Stimulated activated CD8-positive, alpha-beta memory T cell treated with anti-CD3 and anti-CD28 coated beads, Interleukin-7, amount 100 ng/mL, for 1 hour (primary cell): Measurements from ENCODE around the gene SHQ1.

Experiments used
- DNase-seq, 2 donors: peaks; one replicate each; pipeline ENCODE4 v3.0.0-alpha.2; 2020; ENCODE audit warnings: low read depth in 2 of 2

The SHQ1 gene

GRCh38 chr3:72847751-72848702 lies at the start of gene SHQ1:
SHQ1 (minus strand) TSS chr3:72848445; CDS start chr3:72848340, 105 bp downstream.
- DNase-seq, result peak; percentile 88 to 91

DNA sequence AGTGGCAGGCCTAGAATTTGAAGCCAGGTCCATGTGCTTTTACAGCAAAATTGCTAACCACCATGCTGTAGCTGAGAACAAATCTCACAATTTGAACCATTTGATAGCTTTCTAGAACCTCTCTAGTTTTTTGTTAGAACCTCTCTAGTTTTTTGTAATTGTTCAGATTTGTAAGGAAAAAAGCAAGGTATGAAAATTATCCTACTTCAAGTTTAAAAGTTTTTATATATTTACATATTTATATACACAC lies 49.4 kb upstream of the SHQ1 start:
- no peak for DNase-seq

- DNase-seq, result no peak
These were observed 48.9 kb upstream of the SHQ1 start for GRCh38 chr3:72896996-72897757.

GRCh38 chr3:72894976-72895552 lies 46.8 kb upstream of the SHQ1 start:
- no peak for DNase-seq

GRCh38 chr3:72892870-72893269 lies 44.6 kb upstream of the SHQ1 start:
- no peak for DNase-seq

DNA sequence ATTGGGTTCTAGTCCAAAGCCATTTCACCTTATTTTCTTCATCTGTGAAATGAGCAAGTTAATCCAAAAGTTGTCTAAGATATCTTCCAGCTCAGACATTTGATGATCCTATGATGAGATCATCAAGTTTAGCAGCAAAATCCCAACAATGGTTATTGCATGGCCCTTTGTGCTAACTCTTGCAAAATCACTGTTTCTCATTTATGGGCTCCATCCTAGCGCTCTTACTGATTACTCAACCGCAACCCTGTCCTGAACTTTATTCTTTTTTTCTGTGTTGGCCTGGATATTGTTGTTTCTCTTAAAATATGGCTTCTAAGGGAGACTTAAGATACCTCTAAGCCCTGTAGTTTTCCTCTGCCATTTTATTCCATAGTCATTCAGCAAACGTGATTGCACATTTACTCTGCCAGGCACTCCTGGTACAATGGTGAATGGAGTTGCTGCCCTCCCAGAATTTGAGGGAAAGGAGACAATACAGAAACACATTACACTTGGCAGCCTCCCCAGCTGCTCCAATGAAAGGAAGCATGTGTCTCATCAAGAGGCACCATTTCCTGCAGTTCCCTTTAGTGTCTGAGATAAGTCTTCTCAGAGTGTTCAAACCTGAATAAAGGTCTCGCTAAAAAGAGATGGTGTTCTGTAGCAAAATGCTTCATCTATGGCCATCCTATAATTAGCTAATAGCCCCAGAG lies 44.0 kb upstream of the SHQ1 start:
- DNase-seq, result no peak

DNA sequence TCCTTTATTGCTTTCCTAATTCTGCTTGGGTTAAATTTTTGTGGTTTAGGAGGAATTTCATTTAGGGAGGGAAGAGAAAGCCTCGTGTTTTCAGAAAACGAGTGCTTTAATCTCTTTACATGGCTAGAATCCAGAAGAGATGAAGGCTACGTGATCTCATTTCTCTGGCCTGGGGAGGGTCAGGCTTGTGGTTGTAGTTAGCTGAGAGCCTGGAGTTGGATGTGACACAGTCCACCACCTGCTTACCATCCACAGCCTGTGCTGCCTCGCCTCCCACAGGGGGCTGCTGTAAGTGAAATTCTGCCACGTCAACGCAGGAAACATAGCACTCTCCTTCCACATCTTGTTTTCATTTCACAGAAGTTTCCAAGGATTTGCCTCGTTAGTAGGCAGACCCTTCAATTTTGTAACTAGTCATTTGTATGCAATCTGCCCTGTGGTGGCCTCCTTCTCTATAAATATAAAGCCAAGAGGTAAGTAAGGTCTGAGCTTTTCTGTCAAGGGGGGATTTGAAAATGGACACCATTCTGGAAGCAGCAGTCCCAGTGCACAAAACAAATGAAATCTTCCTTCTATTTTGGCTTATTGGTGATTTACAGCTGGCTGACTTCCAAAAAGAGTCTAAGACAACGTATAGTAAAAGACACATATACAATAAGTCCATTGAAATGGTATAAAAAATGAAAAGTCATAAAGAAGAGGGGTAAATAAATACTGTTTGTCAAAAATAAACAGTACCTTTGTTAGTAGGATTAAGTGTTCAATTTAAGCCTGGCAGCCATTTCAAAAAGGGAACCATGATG lies 43.0 kb upstream of the SHQ1 start:
- no peak for DNase-seq

- no peak for DNase-seq
These were observed 42.1 kb upstream of the SHQ1 start for GRCh38 chr3:72890166-72890925.

GRCh38 chr3:72889310-72890165 lies 41.3 kb upstream of the SHQ1 start:
- no peak for DNase-seq

DNA sequence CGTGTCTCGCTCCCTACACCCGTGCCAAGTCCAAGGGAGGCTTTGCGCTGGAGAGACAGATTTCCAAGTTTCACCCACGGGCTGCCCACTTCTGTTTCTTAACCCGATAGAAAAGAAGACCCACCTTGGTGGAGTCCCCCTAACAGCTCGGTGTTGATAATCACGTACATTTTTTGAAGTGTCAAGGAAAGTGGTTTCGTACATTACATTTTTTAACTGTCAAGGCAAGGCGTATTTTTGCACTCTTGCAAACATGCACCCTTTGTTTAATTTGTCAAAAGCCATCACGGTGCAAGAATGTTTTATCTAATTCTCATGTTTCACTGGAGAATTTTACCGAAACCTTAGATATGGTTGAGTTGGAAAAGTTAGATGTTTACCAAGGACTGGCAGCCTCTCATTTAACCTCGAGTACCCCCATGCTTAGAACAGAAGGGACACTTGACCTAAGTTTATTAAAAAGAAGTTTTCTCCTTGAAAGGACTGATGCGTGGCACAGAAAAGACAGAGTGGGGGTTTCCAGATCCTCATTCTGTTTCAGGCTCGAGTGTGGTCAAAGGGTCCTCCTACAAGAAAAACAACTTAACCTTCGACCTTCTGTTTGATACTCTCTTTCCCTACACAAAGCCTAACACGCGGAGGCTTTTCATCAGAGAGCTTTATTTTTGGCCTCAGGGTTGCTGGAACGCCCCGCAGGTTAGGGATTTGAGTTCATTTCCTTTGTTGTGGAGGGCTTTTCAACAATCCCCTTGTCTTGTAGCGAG lies 40.5 kb upstream of the SHQ1 start:
- DNase-seq, result no peak

GRCh38 chr3:72887705-72888545 lies 39.7 kb upstream of the SHQ1 start, which contains the start of gene GXYLT2:
GXYLT2 (plus strand) TSS chr3:72888046; CDS start chr3:72888234, 188 bp downstream.
- DNase-seq, result no peak

DNA sequence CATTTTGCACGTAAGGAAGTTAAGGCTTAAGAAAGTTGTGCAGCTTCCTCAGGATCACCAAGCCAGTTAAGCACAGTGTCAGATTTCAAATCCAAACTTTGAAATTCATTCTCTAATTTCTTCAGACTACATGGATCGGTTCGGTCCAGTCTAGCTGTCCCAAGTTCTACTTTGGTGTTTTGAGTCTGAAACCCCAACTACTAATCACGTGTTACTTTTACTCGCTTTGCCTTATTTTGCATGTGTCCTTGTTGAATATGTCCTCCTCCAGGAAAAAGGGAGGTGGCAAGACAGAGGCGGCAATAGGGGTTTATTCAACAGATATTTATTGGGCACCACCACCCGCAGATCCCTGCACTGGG lies 39.1 kb upstream of the SHQ1 start:
- no peak for DNase-seq

- no peak for DNase-seq
These were observed 23.9 kb upstream of the SHQ1 start for GRCh38 chr3:72872183-72872582.

- DNase-seq, result no peak
These were observed 14.3 kb upstream of the SHQ1 start for GRCh38 chr3:72862314-72863090.

DNA sequence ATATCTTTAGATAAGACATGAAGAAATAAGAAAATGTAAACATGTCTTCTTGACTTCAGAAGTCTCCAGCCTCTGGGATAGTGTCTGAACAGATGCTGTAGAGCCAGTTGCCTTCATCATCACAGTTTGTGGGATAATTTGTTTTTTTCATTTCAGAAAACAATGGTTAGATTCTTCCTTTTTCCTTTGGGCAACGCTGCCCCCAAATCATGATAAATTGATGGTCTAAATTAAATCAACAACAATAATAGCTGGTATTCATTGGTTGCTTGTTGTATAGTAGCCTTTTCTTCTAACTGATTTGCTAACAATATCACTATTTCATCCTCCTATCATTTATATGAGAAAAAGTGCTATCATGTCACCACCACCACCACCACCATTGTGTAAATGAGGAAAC lies 12.6 kb upstream of the SHQ1 start:
- DNase-seq, result no peak

DNA sequence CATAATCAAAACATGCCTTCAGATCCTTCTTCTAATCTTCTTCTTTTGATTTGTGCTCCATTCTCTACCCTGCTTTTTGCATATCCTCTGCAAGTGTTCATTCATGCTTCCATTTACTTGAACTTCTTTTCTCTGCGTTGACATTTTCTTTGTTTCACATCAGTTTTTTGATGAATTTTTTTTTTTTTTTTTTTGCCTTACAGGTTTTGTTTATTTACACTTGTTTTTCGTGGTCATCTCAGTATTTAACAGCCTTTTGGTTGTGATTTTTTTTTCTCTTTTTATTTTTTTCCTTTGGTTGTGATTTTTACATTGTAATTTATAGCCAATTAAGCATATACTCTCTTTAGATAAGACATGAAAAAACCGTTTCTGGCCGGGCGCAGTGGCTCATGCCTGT lies 11.8 kb upstream of the SHQ1 start:
- DNase-seq, result no peak

DNA sequence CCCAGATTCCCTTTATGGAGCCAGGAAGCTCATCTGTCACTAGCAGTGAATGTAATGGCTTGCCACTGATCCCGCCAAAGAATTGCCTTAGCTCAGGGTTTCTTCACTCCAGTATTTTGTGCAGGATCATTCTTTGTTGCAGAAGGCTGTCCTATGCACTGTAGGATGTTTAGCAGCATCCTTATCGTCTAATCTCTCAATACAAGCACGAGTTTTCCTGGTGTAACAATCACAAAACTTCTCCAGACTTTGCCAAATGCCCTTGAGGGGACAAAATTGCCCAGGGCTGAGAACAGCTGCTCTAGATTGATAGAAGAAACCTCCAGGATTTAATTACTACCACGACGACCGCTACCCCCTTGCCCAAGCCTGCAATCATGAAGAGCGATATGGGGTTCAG lies 6.8 kb upstream of the SHQ1 start:
- no peak for DNase-seq
